Endothelial cell of umbilical vein (primary cell): Measurements from ENCODE around the gene SORL1.

ENCODE experiments used
- EZH2 ChIP-seq: IDR thresholded peaks from 2 replicates; pipeline ENCODE4 v1.6.1; 2012; ENCODE audit warnings: borderline replicate concordance, low read depth, mild to moderate bottlenecking, moderate library complexity, low read length, inconsistent platforms; ENCODE audit not compliant: severe bottlenecking
- JUN ChIP-seq: IDR thresholded peaks from 2 replicates; pipeline ENCODE4 v1.6.1; 2011; ENCODE audit warnings: borderline replicate concordance, low read depth; ENCODE audit not compliant: insufficient read length, insufficient read depth
- TF ChIP-seq, protein P1 (sequence below), 2 donors: IDR thresholded peaks; 1 replicate in 1 of 2; 2 replicates in 1 of 2; pipeline ENCODE4 v1.5.1; 2011; ENCODE audit warnings: low read length in 2 of 2, mild to moderate bottlenecking in 2 of 2, moderate library complexity in 2 of 2, control low read depth in 1 of 2, inconsistent platforms in 1 of 2, low read depth in 1 of 2; ENCODE audit not compliant: insufficient read depth in 1 of 2; ENCODE audit errors: extremely low read depth in 1 of 2

DNA sequence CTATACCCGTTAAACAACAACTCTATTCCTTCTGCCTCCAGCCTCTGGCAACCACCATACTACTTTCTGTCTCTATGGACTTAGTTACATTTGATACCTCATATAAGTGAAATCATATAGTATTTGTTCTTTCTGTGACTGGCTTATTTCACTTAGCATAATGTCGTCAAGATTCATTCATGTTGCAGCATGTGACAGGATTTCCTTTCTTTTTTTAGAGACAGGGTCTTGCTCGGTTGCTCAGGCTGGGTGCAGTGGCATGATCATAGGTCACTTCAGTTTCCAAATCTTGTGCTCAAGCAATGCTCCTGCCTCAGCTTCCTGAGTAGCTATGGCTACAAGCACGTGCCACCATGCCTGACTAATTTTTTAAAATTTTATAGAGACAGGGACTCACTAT lies 29.4 kb upstream of the SORL1 start:
- TF ChIP-seq, protein P1, sequence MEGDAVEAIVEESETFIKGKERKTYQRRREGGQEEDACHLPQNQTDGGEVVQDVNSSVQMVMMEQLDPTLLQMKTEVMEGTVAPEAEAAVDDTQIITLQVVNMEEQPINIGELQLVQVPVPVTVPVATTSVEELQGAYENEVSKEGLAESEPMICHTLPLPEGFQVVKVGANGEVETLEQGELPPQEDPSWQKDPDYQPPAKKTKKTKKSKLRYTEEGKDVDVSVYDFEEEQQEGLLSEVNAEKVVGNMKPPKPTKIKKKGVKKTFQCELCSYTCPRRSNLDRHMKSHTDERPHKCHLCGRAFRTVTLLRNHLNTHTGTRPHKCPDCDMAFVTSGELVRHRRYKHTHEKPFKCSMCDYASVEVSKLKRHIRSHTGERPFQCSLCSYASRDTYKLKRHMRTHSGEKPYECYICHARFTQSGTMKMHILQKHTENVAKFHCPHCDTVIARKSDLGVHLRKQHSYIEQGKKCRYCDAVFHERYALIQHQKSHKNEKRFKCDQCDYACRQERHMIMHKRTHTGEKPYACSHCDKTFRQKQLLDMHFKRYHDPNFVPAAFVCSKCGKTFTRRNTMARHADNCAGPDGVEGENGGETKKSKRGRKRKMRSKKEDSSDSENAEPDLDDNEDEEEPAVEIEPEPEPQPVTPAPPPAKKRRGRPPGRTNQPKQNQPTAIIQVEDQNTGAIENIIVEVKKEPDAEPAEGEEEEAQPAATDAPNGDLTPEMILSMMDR (IDR thresholded peaks at IDR 0.05; ENCODE audit: extremely low read depth in 1 of 2, insufficient read depth in 1 of 2, low read depth in 1 of 2, low read length in 2 of 2) = no peak
- TF ChIP-seq JUN (no peak), EZH2 (no peak)
